HepG2 (cell line): ENCODE data around the gene SLAMF6. TPM values are rescaled to one million over a fixed set of nuclear protein-coding genes. Genes with fewer than 3 reads are reported as not detected.

ENCODE experiments used
- ATAC-seq: fragments of 200-7000 bp; cut with Tn5 transposase; 3 replicates; pipeline ENCODE4 v1.9.1; 2020; ENCODE audit warnings: mild to moderate bottlenecking, moderate library complexity
- BruUV-seq: library from RNA; stranded (reverse); fragments of 400-500 nt; replicated peaks from 2 replicates; lab custom pipeline; 2021; lab: Mats Ljungman, UMichigan
- CTCF ChIA-PET: fragments of 300-600 bp; formaldehyde crosslinking; extraction: SDS; loops from one replicate; lab custom pipeline; 2021; ENCODE audit warnings: low total read pairs, inconsistent platforms, low intra/inter-chr PET ratio; lab: Yijun Ruan, JAX
- POLR2A ChIA-PET: fragments of 350-600 bp; sonication (Branson Sonifier 250); formaldehyde crosslinking; loops from one replicate; lab custom pipeline; 2020; ENCODE audit warnings: antibody characterized with exemption, inconsistent platforms; lab: Yijun Ruan, JAX
- DNase-seq: peaks from one replicate; pipeline ENCODE4 v3.0.0-alpha.2; 2015; ENCODE audit warnings: low spot score
- FAIRE-seq: peaks from 3 replicates; lab custom pipeline; 2011; peaks lifted over from hg19 to GRCh38; lab: Jason Lieb, UNC
- H2AFZ ChIP-seq: one replicate; pipeline ENCODE4 v1.6.1; 2011; ENCODE audit warnings: low read length, inconsistent platforms
- H3K27ac ChIP-seq: fragments of 300-600 bp; 3 replicates; pipeline ENCODE4 v1.8.0; 2011; ENCODE audit warnings: mixed run types, mild to moderate bottlenecking, mixed read lengths, low read length, inconsistent platforms; ENCODE audit not compliant: insufficient read depth; ENCODE audit errors: extremely low read length
- H3K27me3 ChIP-seq, 2 experiments: fragments of 200-600 bp in 1 of 2; 2 replicates in 1 of 2; 3 replicates in 1 of 2; pipeline versions ENCODE4 v1.6.0 to v1.8.0; 2011; ENCODE audit warnings: low read length in 2 of 2, mild to moderate bottlenecking in 2 of 2, moderate library complexity in 2 of 2, inconsistent platforms in 1 of 2; ENCODE audit not compliant: insufficient read depth in 2 of 2, control insufficient read depth in 1 of 2
- H3K36me3 ChIP-seq, 2 experiments: fragments of 200-600 bp in 1 of 2; replicated peaks in 1 of 2; 2 replicates in 1 of 2; 3 replicates in 1 of 2; pipeline versions ENCODE4 v1.5.1 to v1.8.0; 2011; ENCODE audit warnings: low read length in 2 of 2, inconsistent platforms in 1 of 2; ENCODE audit not compliant: insufficient read depth in 2 of 2, control insufficient read depth in 1 of 2
- H3K4me1 ChIP-seq: 2 replicates; pipeline ENCODE4 v1.5.1; 2012; ENCODE audit warnings: low read length, inconsistent platforms; ENCODE audit not compliant: insufficient read depth
- H3K4me2 ChIP-seq: 2 replicates; pipeline ENCODE4 v1.6.0; 2011; ENCODE audit warnings: low read depth, low read length, inconsistent platforms
- H3K4me3 ChIP-seq, 3 experiments: fragments of 200-600 bp in 1 of 3; sonication (generic), shearing (Covaris generic) in 1 of 3; replicated peaks in 1 of 3; 2 replicates each; pipeline ENCODE4 v1.5.1; 2011 to 2016; ENCODE audit warnings: low read length in 3 of 3, inconsistent platforms in 2 of 3, low read depth in 2 of 3, mild to moderate bottlenecking in 2 of 3, control low read depth in 1 of 3, mixed read lengths in 1 of 3; ENCODE audit not compliant: insufficient read depth in 1 of 3
- H3K79me2 ChIP-seq: one replicate; pipeline ENCODE4 v1.6.1; 2011; ENCODE audit warnings: low read length, inconsistent platforms; ENCODE audit not compliant: insufficient read depth
- H3K9ac ChIP-seq: 2 replicates; pipeline ENCODE4 v1.6.0; 2011; ENCODE audit warnings: mild to moderate bottlenecking, low read depth, low read length, inconsistent platforms; ENCODE audit not compliant: insufficient read depth
- H3K9me3 ChIP-seq: 2 replicates; pipeline ENCODE4 v1.5.1; 2012; ENCODE audit warnings: mild to moderate bottlenecking, low read length
- H4K20me1 ChIP-seq: 2 replicates; pipeline ENCODE4 v1.6.0; 2011; ENCODE audit warnings: inconsistent platforms, mild to moderate bottlenecking, low read length, moderate library complexity; ENCODE audit not compliant: insufficient read depth
- CHD4 ChIP-seq: fragments of 200-600 bp; sonication (generic); IDR thresholded peaks from 2 replicates; pipeline ENCODE4 v1.7.0; 2017; ENCODE audit warnings: mild to moderate bottlenecking, low read length, borderline replicate concordance
- GTF3A ChIP-seq: sonication (generic); formaldehyde crosslinking; conservative IDR thresholded peaks from 2 replicates; pipeline ENCODE4 v1.4.0; 2020; ENCODE audit warnings: mild to moderate bottlenecking, missing genetic modification reagents
- HES4 ChIP-seq: sonication (generic); formaldehyde crosslinking; IDR thresholded peaks from 2 replicates; pipeline ENCODE4 v1.9.0; 2021; ENCODE audit warnings: mild to moderate bottlenecking, missing genetic modification reagents, borderline replicate concordance
- HINFP ChIP-seq: sonication (generic); formaldehyde crosslinking; IDR thresholded peaks from 2 replicates; pipeline ENCODE4 v1.4.0; 2020; ENCODE audit warnings: low read depth, mild to moderate bottlenecking, missing genetic modification reagents
- HNRNPUL1 ChIP-seq: fragments of 200-400 bp; formaldehyde crosslinking; IDR thresholded peaks from 2 replicates; pipeline ENCODE4 v1.6.1; 2017; ENCODE audit warnings: low read depth, mild to moderate bottlenecking, low read length, moderate library complexity
- KAT7 ChIP-seq: IDR thresholded peaks from 2 replicates; pipeline ENCODE4 v1.6.1; 2018; ENCODE audit warnings: borderline replicate concordance, missing compliant biosample characterization
- MYC ChIP-seq: sonication (generic); formaldehyde crosslinking; IDR thresholded peaks from 2 replicates; pipeline ENCODE4 v1.9.0; 2021; ENCODE audit warnings: missing genetic modification reagents, borderline replicate concordance
- PAXIP1 ChIP-seq: sonication (generic); formaldehyde crosslinking; conservative IDR thresholded peaks from 2 replicates; pipeline ENCODE4 v1.4.0; 2020; ENCODE audit warnings: mild to moderate bottlenecking, missing genetic modification reagents, moderate library complexity
- RBFOX2 ChIP-seq: fragments of 200-400 bp; formaldehyde crosslinking; IDR thresholded peaks from 2 replicates; pipeline ENCODE4 v1.6.1; 2017; ENCODE audit warnings: low read depth, mild to moderate bottlenecking, low read length
- ZBTB39 ChIP-seq: sonication (generic); formaldehyde crosslinking; IDR thresholded peaks from 2 replicates; pipeline ENCODE4 v1.5.0; 2020; ENCODE audit warnings: missing genetic modification reagents
- ZFP82 ChIP-seq: sonication (generic); formaldehyde crosslinking; IDR thresholded peaks from 2 replicates; pipeline ENCODE4 v1.5.1; 2020; ENCODE audit warnings: mild to moderate bottlenecking, missing genetic modification reagents, borderline replicate concordance
- ZNF256 ChIP-seq: sonication (generic); formaldehyde crosslinking; conservative IDR thresholded peaks from 2 replicates; pipeline ENCODE4 v1.4.0; 2020; ENCODE audit warnings: missing genetic modification reagents
- ZNF329 ChIP-seq: sonication (generic); formaldehyde crosslinking; IDR thresholded peaks from 2 replicates; pipeline ENCODE4 v1.9.0; 2021; ENCODE audit warnings: low read depth, mild to moderate bottlenecking, missing genetic modification reagents
- ZNF44 ChIP-seq: sonication (generic); formaldehyde crosslinking; IDR thresholded peaks from 2 replicates; pipeline ENCODE4 v1.5.1; 2020; ENCODE audit warnings: mild to moderate bottlenecking, missing genetic modification reagents
- ZNF441 ChIP-seq: sonication (generic); formaldehyde crosslinking; IDR thresholded peaks from 2 replicates; pipeline ENCODE4 v1.7.0; 2021; ENCODE audit warnings: missing genetic modification reagents, borderline replicate concordance
- ZNF549 ChIP-seq: sonication (generic); formaldehyde crosslinking; IDR thresholded peaks from 2 replicates; pipeline ENCODE4 v1.5.0; 2020; ENCODE audit warnings: missing genetic modification reagents
- ZNF556 ChIP-seq: sonication (generic); formaldehyde crosslinking; IDR thresholded peaks from 2 replicates; pipeline ENCODE4 v1.4.0; 2020; ENCODE audit warnings: mild to moderate bottlenecking, missing genetic modification reagents, borderline replicate concordance
- ZNF703 ChIP-seq: sonication (generic); formaldehyde crosslinking; IDR thresholded peaks from 2 replicates; pipeline ENCODE4 v1.5.1; 2020; ENCODE audit warnings: missing genetic modification reagents, mild to moderate bottlenecking, moderate library complexity, borderline replicate concordance
- ZNF761 ChIP-seq: sonication (generic); formaldehyde crosslinking; conservative IDR thresholded peaks from 2 replicates; pipeline ENCODE4 v1.4.0; 2020; ENCODE audit warnings: mild to moderate bottlenecking, missing genetic modification reagents
- WGBS: methylation state at CpG from one replicate; pipeline ENCODE4 v1.1.6; 2017; ENCODE audit warnings: low lambda C conversion rate; 5-methylcytosine and 5-hydroxymethylcytosine counted together
- in situ Hi-C: cut with HindIII; loops from 2 replicates; pipeline ENCODE4 v1.10.0; 2017; ENCODE audit warnings: low pct_unique_long_range_greater_than_20kb; ENCODE audit not compliant: extremely low pct_ligation_motif_present
- intact Hi-C: fragments of 100-400 bp; cut with micrococcal nuclease; formaldehyde crosslinking; loops from one replicate; pipeline ENCODE4 v1.10.0; 2022; ENCODE audit not compliant: unreplicated experiment
- polyA plus RNA-seq, 8 experiments: library from polyadenylated mRNA; depleted of rRNA in 3 of 8; stranded (reverse) in 7 of 8; unstranded in 1 of 8; fragments of >200 nt; fragmentation: Illumina TruSeq in 4 of 8; extraction: Trizol in 4 of 8; gene quantifications; 2 replicates each; pipeline versions ENCODE4 v1.2.1 to v1.2.3, GENCODE V29; 2011 to 2016; ENCODE audit warnings: low read depth in 4 of 8, missing spikeins in 1 of 8, mixed read lengths in 1 of 8; ENCODE audit not compliant: insufficient read depth in 1 of 8
- total RNA-seq, 5 experiments: library from RNA; depleted of rRNA; stranded (reverse); fragments of >200 nt; fragmentation: Illumina TruSeq; extraction: Trizol; gene quantifications; 2 replicates each; pipeline ENCODE4 v1.2.3, GENCODE V29; 2016; ENCODE audit warnings: low read depth in 1 of 5

SLAMF6 gene
- total and polyA plus RNA-seq, 2 of the 13 experiments (the other 11 are each of a cell fraction or from before 2014, with no cell fraction given), result not detected

GRCh38 chr1:160449494-160449893 lies 73.6 kb downstream of the SLAMF6 start:
- Histone ChIP-seq H3K79me2 (no peaks in the 10 kb centered on the region), H3K27me3 (no peaks in the 10 kb centered on the region), H3K36me3 (no peaks in the 10 kb centered on the region), H2AFZ (no peak overlapping the region), H3K27ac (no peak overlapping the region), H3K4me2 (no peak overlapping the region), H3K4me3 (no peak overlapping the region), H3K9me3 (no peaks in the 10 kb centered on the region), H3K9ac (no peak overlapping the region), H4K20me1 (no peaks in the 10 kb centered on the region), H3K4me1 (no peaks in the 10 kb centered on the region)
- POLR2A ChIA-PET, result no interaction called here
- DNase-seq (no peak), ATAC-seq (no peak), FAIRE-seq (no peak)
- no TSS peak for BruUV-seq
- CTCF ChIA-PET, result no interaction called here
- in situ Hi-C loops, result no loop called here
- WGBS, result 15% methylated on average over 2 of the region's 2 CpGs
- intact Hi-C loops, result no loop called here
- TF ChIP-seq ZNF556 (CRISPR knock-in tag) (no peak), ZFP82 (CRISPR knock-in tag) (no peak), CHD4 (no peak), HINFP (no peak), ZNF329 (no peak), ZNF761 (CRISPR knock-in tag) (no peak), ZBTB39 (CRISPR knock-in tag) (no peak), MYC (CRISPR knock-in tag) (no peak), ZNF703 (no peak), HNRNPUL1 (no peak), GTF3A (no peak), PAXIP1 (CRISPR knock-in tag) (no peak), ZNF441 (CRISPR knock-in tag) (no peak), ZNF256 (CRISPR knock-in tag) (no peak), ZNF44 (CRISPR knock-in tag) (no peak), RBFOX2 (no peak), ZNF549 (CRISPR knock-in tag) (no peak), KAT7 (no peak), HES4 (no peak)
